HepG2 (cell line): ENCODE measurements around the gene CARMIL3. TPM values are rescaled to one million over a fixed set of nuclear protein-coding genes. Genes with fewer than 3 reads are reported as not detected.

Source experiments
- ARNT ChIP-seq: fragments of 450-650 bp; IDR thresholded peaks from 2 replicates; pipeline ENCODE4 v1.6.1; 2017
- ATF1 ChIP-seq: IDR thresholded peaks from 2 replicates; pipeline ENCODE4 v1.6.1; 2016; ENCODE audit warnings: mild to moderate bottlenecking, control low read depth
- DBP ChIP-seq: sonication (generic); formaldehyde crosslinking; IDR thresholded peaks from 2 replicates; pipeline ENCODE4 v1.4.0; 2020; ENCODE audit warnings: missing genetic modification reagents; ENCODE audit errors: not compliant biosample characterization
- EZH2 ChIP-seq: conservative IDR thresholded peaks from 2 replicates; pipeline ENCODE4 v1.6.1; 2012; ENCODE audit warnings: mild to moderate bottlenecking, low read depth, low read length, moderate library complexity
- GTF2F1 ChIP-seq: fragments of 150-350 bp; IDR thresholded peaks from 2 replicates; pipeline ENCODE4 v1.6.1; 2014; ENCODE audit warnings: low read length
- HDAC2 ChIP-seq: sonication (generic); formaldehyde crosslinking; IDR thresholded peaks from 2 replicates; pipeline ENCODE4 v1.4.0; 2020; ENCODE audit warnings: missing genetic modification reagents
- MAFF ChIP-seq: IDR thresholded peaks from 2 replicates; pipeline ENCODE4 v1.6.1; 2011; ENCODE audit warnings: low read depth, low read length, improper control_type of control experiment
- MED8 ChIP-seq: sonication (generic); formaldehyde crosslinking; IDR thresholded peaks from 2 replicates; pipeline ENCODE4 v1.8.1; 2023; ENCODE audit warnings: mild to moderate bottlenecking, missing genetic modification reagents; ENCODE audit not compliant: insufficient replicate concordance
- NRL ChIP-seq: sonication (generic); formaldehyde crosslinking; IDR thresholded peaks from 2 replicates; pipeline ENCODE4 v1.5.0; 2020; ENCODE audit warnings: missing genetic modification reagents, mild to moderate bottlenecking, moderate library complexity, borderline replicate concordance
- ONECUT2 ChIP-seq: sonication (generic); formaldehyde crosslinking; IDR thresholded peaks from 2 replicates; pipeline ENCODE4 v1.4.0; 2020; ENCODE audit warnings: missing genetic modification reagents
- PAF1 ChIP-seq: IDR thresholded peaks from 2 replicates; pipeline ENCODE4 v1.6.1; 2016; ENCODE audit warnings: missing genetic modification reagents, missing compliant biosample characterization
- PAX8 ChIP-seq: sonication (generic); formaldehyde crosslinking; IDR thresholded peaks from 2 replicates; pipeline ENCODE4 v1.8.0; 2022; ENCODE audit warnings: mild to moderate bottlenecking, missing genetic modification reagents, borderline replicate concordance
- PLRG1 ChIP-seq: fragments of 450-650 bp; conservative IDR thresholded peaks from 2 replicates; pipeline ENCODE4 v1.6.1; 2016
- RAD51 ChIP-seq: fragments of 450-650 bp; IDR thresholded peaks from 2 replicates; pipeline ENCODE4 v1.6.1; 2016; ENCODE audit warnings: borderline replicate concordance
- RXRA ChIP-seq: sonication (generic); formaldehyde crosslinking; IDR thresholded peaks from 2 replicates; pipeline ENCODE4 v1.5.1; 2020; ENCODE audit warnings: missing genetic modification reagents
- SIN3A ChIP-seq: IDR thresholded peaks from 2 replicates; pipeline ENCODE4 v1.6.1; 2011; ENCODE audit warnings: low read depth, mild to moderate bottlenecking, control low read depth, low read length, borderline replicate concordance
- ZNF207 ChIP-seq: fragments of 450-650 bp; IDR thresholded peaks from 2 replicates; pipeline ENCODE4 v1.6.1; 2016; ENCODE audit warnings: antibody characterized with exemption, borderline replicate concordance
- ZNF329 ChIP-seq: sonication (generic); formaldehyde crosslinking; IDR thresholded peaks from 2 replicates; pipeline ENCODE4 v1.9.0; 2021; ENCODE audit warnings: low read depth, mild to moderate bottlenecking, missing genetic modification reagents
- ZNF431 ChIP-seq: sonication (generic); formaldehyde crosslinking; IDR thresholded peaks from 2 replicates; pipeline ENCODE4 v1.9.0; 2022; ENCODE audit warnings: missing genetic modification reagents, low read depth, mild to moderate bottlenecking, borderline replicate concordance
- ZNF597 ChIP-seq: sonication (generic); formaldehyde crosslinking; IDR thresholded peaks from 2 replicates; pipeline ENCODE4 v1.5.0; 2020; ENCODE audit warnings: missing genetic modification reagents
- ZNF724P ChIP-seq: sonication (generic); formaldehyde crosslinking; IDR thresholded peaks from 2 replicates; pipeline ENCODE4 v1.8.0; 2022; ENCODE audit warnings: missing genetic modification reagents, borderline replicate concordance
- ZNF773 ChIP-seq: sonication (generic); formaldehyde crosslinking; IDR thresholded peaks from 2 replicates; pipeline ENCODE4 v1.4.0; 2020; ENCODE audit warnings: missing genetic modification reagents, borderline replicate concordance
- ZNF775 ChIP-seq: sonication (generic); formaldehyde crosslinking; IDR thresholded peaks from 2 replicates; pipeline ENCODE4 v1.4.0; 2020; ENCODE audit warnings: missing genetic modification reagents, mild to moderate bottlenecking, moderate library complexity, borderline replicate concordance
- ZNF788 ChIP-seq: sonication (generic); formaldehyde crosslinking; IDR thresholded peaks from 2 replicates; pipeline ENCODE4 v1.5.0; 2020; ENCODE audit warnings: mild to moderate bottlenecking, missing genetic modification reagents, borderline replicate concordance
- polyA plus RNA-seq, 8 experiments: library from polyadenylated mRNA; depleted of rRNA in 3 of 8; stranded (reverse) in 7 of 8; unstranded in 1 of 8; fragments of >200 nt; fragmentation: Illumina TruSeq in 4 of 8; extraction: Trizol in 4 of 8; gene quantifications; 2 replicates each; pipeline versions ENCODE4 v1.2.1 to v1.2.3, GENCODE V29; 2011 to 2016; ENCODE audit warnings: low read depth in 4 of 8, missing spikeins in 1 of 8, mixed read lengths in 1 of 8; ENCODE audit not compliant: insufficient read depth in 1 of 8
- total RNA-seq, 5 experiments: library from RNA; depleted of rRNA; stranded (reverse); fragments of >200 nt; fragmentation: Illumina TruSeq; extraction: Trizol; gene quantifications; 2 replicates each; pipeline ENCODE4 v1.2.3, GENCODE V29; 2016; ENCODE audit warnings: low read depth in 1 of 5
- TF ChIP-seq, protein P1 (sequence below): sonication (generic); formaldehyde crosslinking; IDR thresholded peaks from 2 replicates; pipeline ENCODE4 v1.8.0; 2022; ENCODE audit warnings: mild to moderate bottlenecking, missing genetic modification reagents; ENCODE audit not compliant: insufficient replicate concordance

CARMIL3 gene
- total and polyA plus RNA-seq, 2 of the 13 experiments (the other 11 are each of a cell fraction or from before 2014, with no cell fraction given), result 0.27 to 0.55 TPM

GRCh38 chr14:24051789-24052655 lies at the start of gene CARMIL3 (continued):
- TF ChIP-seq ZNF431 (CRISPR knock-in tag) (peak; percentile 36; the same call in 1 of the 2 replicates), ZNF724P (CRISPR knock-in tag) (peak; percentile 96; the same call in 1 of the 2 replicates), DBP (CRISPR knock-in tag) (no peak), HDAC2 (CRISPR knock-in tag) (peak; percentile 69), MED8 (CRISPR knock-in tag) (no peak), RAD51 (no peak), ARNT (no peak), PAX8 (CRISPR knock-in tag) (0 out of 2 replicates have a peak, but pooled peaks have one; percentile 39), ZNF207 (no peak), ZNF773 (CRISPR knock-in tag) (peak; percentile 92; the same call in 1 of the 2 replicates), PLRG1 (no peak), MAFF (no peak), GTF2F1 (no peak), ZNF597 (0 out of 2 replicates have a peak, but pooled peaks have one; percentile 55), ZNF788 (CRISPR knock-in tag) (no peak; the same call in 1 of the 2 replicates), RXRA (CRISPR knock-in tag) (peak; percentile 79), ATF1 (CRISPR knock-in tag) (no peak), PAF1 (no peak), EZH2 (peak; percentile 43; the same call in 1 of the 2 replicates), SIN3A (peak; percentile 92; the same call in 1 of the 2 replicates), ZNF329 (CRISPR knock-in tag) (0 out of 2 replicates have a peak, but pooled peaks have one; percentile 81), NRL (CRISPR knock-in tag) (no peak; the same call in none of the 2 replicates), ONECUT2 (CRISPR knock-in tag) (no peak), ZNF775 (CRISPR knock-in tag) (no peak)
- TF ChIP-seq, protein P1, sequence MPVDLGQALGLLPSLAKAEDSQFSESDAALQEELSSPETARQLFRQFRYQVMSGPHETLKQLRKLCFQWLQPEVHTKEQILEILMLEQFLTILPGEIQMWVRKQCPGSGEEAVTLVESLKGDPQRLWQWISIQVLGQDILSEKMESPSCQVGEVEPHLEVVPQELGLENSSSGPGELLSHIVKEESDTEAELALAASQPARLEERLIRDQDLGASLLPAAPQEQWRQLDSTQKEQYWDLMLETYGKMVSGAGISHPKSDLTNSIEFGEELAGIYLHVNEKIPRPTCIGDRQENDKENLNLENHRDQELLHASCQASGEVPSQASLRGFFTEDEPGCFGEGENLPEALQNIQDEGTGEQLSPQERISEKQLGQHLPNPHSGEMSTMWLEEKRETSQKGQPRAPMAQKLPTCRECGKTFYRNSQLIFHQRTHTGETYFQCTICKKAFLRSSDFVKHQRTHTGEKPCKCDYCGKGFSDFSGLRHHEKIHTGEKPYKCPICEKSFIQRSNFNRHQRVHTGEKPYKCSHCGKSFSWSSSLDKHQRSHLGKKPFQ (CRISPR knock-in tag), result peak; percentile 59
